Right atrium auricular region (tissue), 2 donors: ENCODE data around the gene TSPAN8. TPM values are rescaled to one million over a fixed set of nuclear protein-coding genes. Genes with fewer than 3 reads are reported as not detected.

Experiments used
- DNase-seq: peaks from one replicate; pipeline ENCODE4 v3.0.0-alpha.2; 2019; ENCODE audit warnings: low spot score
- H3K27ac ChIP-seq, 2 donors: fragments of 200-600 bp; sonication (generic); 1 replicate in 1 of 2; 2 replicates in 1 of 2; pipeline ENCODE4 v1.5.1; 2016 to 2019
- H3K27me3 ChIP-seq, 2 donors: fragments of 200-600 bp; sonication (generic); one replicate each; pipeline versions ENCODE4 v1.5.1 to v1.6.0; 2017 to 2019
- H3K36me3 ChIP-seq: fragments of 200-600 bp; sonication (generic); one replicate; pipeline ENCODE4 v1.5.1; 2016
- H3K4me1 ChIP-seq, 2 donors: fragments of 200-600 bp; sonication (generic); one replicate each; pipeline versions ENCODE4 v1.5.1 to v1.6.0; 2017 to 2019
- H3K4me3 ChIP-seq, 2 donors: fragments of 200-600 bp; sonication (generic); 1 replicate in 1 of 2; 2 replicates in 1 of 2; pipeline ENCODE4 v1.5.1; 2017 to 2019; ENCODE audit warnings: mild to moderate bottlenecking in 1 of 2, moderate library complexity in 1 of 2
- H3K9me3 ChIP-seq, 2 donors: fragments of 200-600 bp; sonication (generic); one replicate each; pipeline ENCODE4 v1.5.1; 2019
- total RNA-seq, 2 donors: library from RNA; depleted of rRNA; stranded (reverse); fragments of >200 nt; gene quantifications; one replicate each; pipeline ENCODE4 v1.1.0, GENCODE V29; 2016
- TF ChIP-seq, protein P1 (sequence below), 2 donors: fragments of 200-600 bp; sonication (generic); IDR thresholded peaks; one replicate each; pipeline ENCODE4 v1.5.1; 2019; ENCODE audit warnings: antibody characterized with exemption in 2 of 2

Gene TSPAN8
- total RNA-seq, 2 donors from 2014 or later = 2.2 to 2.8 TPM

DNA sequence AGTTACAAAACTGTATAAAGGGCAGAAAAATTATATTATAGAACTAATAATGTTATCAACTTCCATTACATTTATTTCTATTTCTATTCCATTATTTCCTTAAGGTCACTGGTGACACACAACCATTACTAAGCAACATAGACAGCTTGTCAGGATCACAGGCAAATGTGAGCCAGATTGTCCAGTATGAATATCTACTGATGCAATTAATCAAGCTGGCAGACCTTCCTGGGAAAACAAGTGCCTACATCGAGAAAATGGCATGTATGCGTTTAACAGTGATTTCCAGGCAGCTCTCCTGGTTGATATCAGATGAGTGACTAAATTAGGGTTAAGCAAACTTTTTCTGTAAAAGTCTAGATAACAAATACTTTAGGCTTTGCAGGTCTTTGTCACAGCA lies 36.9 kb upstream of the TSPAN8 start:
- H3K27me3 ChIP-seq = no peaks in the 10 kb centered on the region
- no peaks in the 10 kb centered on the region for H3K4me1 ChIP-seq
- no peak overlapping the region for H3K4me3 ChIP-seq
- TF ChIP-seq, protein P1, sequence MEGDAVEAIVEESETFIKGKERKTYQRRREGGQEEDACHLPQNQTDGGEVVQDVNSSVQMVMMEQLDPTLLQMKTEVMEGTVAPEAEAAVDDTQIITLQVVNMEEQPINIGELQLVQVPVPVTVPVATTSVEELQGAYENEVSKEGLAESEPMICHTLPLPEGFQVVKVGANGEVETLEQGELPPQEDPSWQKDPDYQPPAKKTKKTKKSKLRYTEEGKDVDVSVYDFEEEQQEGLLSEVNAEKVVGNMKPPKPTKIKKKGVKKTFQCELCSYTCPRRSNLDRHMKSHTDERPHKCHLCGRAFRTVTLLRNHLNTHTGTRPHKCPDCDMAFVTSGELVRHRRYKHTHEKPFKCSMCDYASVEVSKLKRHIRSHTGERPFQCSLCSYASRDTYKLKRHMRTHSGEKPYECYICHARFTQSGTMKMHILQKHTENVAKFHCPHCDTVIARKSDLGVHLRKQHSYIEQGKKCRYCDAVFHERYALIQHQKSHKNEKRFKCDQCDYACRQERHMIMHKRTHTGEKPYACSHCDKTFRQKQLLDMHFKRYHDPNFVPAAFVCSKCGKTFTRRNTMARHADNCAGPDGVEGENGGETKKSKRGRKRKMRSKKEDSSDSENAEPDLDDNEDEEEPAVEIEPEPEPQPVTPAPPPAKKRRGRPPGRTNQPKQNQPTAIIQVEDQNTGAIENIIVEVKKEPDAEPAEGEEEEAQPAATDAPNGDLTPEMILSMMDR (IDR thresholded peaks at IDR 0.05) = no peak
- no peaks in the 10 kb centered on the region for H3K36me3 ChIP-seq
- no peak for DNase-seq
- H3K9me3 ChIP-seq = no peaks in the 10 kb centered on the region
- no peak overlapping the region for H3K27ac ChIP-seq

DNA sequence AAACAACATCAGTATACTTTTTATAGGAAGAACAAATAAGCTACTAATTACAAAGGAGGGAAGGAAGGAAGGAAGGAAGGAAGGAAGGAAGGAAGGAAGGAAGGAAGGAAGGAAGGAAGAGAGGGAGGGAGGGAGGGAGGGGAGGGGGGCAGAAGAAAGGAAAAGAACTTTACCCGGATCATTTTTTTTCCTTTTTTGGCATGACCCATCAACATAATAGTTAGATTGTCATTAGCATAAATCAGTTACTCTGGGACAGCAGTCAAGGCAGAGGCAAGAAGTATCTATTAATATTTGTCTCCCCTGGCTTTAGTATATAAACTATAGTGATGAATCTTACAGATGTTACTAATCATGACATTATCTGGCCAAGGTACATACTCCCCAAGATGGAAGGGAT lies 35.2 kb upstream of the TSPAN8 start:
- H3K27me3 ChIP-seq = no peaks in the 10 kb centered on the region
- H3K4me3 ChIP-seq = no peak overlapping the region
- no peak overlapping the region for H3K27ac ChIP-seq
- no peaks in the 10 kb centered on the region for H3K36me3 ChIP-seq
- no peak for DNase-seq
- no peaks in the 10 kb centered on the region for H3K4me1 ChIP-seq
- TF ChIP-seq, protein P1 (IDR thresholded peaks at IDR 0.05) = no peak
- H3K9me3 ChIP-seq = no peaks in the 10 kb centered on the region

DNA sequence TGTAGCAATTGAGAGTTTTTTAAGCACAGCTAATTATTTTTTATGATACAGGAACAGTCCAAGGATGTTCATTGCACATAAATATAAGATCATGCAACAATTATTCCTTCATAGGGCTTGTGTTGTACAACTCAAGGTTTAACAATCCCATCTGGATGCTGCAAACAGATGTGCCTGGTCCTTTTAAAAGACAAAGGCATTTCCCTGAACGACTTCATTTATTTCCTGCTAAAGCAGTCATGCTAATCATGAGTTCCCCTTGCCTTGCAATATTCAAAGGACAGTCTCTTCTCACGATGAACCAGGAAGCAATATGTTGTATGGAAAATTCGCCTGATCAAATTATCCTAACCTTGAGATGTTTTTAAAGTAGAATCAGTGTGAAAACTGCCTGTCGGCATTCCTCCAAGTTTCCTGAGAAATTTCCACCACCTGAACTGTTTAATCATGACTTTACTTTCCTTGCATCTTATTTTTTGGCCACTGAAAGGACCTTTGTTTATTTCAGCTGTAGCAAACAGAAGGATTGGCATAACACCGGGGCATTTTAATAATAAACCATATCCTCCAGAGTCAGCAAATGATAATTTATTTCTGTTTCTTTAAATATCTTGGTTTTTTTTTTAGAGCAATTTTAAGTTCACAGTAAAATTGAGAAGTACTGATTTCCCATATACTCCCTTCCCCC lies 33.9 kb upstream of the TSPAN8 start:
- no peak for DNase-seq
- Histone ChIP-seq H3K9me3 (no peaks in the 10 kb centered on the region), H3K27me3 (no peaks in the 10 kb centered on the region), H3K27ac (no peak overlapping the region), H3K36me3 (no peaks in the 10 kb centered on the region), H3K4me3 (no peak overlapping the region), H3K4me1 (no peaks in the 10 kb centered on the region)
- TF ChIP-seq, protein P1 (IDR thresholded peaks at IDR 0.05) = no peak

DNA sequence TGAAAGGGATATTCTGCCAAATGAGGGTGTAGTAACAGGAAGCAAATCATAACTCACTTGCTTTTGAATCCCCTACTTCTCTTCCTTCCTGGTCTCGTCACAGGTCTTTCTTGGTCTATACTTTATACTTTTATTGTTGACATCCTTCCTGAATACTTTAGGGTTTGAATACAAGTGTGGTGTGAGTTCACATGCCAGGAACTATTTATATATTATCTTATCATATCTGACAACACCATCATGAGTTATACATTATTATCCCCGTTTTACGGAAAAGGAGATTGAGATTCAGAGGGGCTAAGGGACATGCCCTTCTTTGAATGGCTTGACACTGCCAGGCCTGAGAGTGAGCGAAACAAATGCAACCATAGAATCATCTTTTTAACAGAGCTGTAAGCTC lies 33.0 kb upstream of the TSPAN8 start:
- no peak overlapping the region for H3K27ac ChIP-seq
- H3K4me3 ChIP-seq = no peak overlapping the region
- H3K9me3 ChIP-seq = no peaks in the 10 kb centered on the region
- no peaks in the 10 kb centered on the region for H3K4me1 ChIP-seq
- TF ChIP-seq, protein P1 (IDR thresholded peaks at IDR 0.05) = no peak
- no peak for DNase-seq
- H3K27me3 ChIP-seq = no peaks in the 10 kb centered on the region
- no peaks in the 10 kb centered on the region for H3K36me3 ChIP-seq

DNA sequence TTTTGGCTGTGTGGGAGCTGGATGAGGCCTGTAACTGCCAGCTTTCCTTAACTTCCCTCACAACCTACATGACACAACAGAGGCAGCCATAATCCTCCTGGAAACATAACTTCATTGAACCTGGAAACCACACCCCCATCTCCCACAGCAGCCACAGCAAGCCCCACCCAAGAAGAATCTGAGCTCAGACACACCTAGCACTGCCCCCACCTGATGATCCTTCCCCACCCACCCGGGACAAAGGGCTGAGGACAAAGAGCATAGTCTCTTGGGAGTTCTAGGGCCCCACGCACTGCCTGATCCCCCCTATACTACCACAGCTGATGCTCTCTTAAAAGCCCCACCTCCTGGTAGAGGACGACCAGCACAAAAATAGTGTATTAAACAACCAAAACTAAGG lies 29.6 kb upstream of the TSPAN8 start:
- no peak for DNase-seq
- Histone ChIP-seq H3K27me3 (no peaks in the 10 kb centered on the region), H3K36me3 (no peaks in the 10 kb centered on the region), H3K27ac (no peak overlapping the region), H3K9me3 (no peaks in the 10 kb centered on the region), H3K4me1 (no peaks in the 10 kb centered on the region), H3K4me3 (no peak overlapping the region)
- TF ChIP-seq, protein P1 (IDR thresholded peaks at IDR 0.05) = no peak
